HG03442 (cell line): ENCODE measurements around the gene PODXL2.

Experiments
- ATAC-seq: cut with Tn5 transposase; IDR thresholded peaks from one replicate; pipeline ENCODE4 v1.9.1; 2021; ENCODE audit warnings: mild to moderate bottlenecking, moderate library complexity; ENCODE audit not compliant: unreplicated experiment

Gene PODXL2

GRCh38 chr3:127628426-127628787, 578 bp upstream of the PODXL2 start:
- ATAC-seq: no peak

- no peak for ATAC-seq
Observed at GRCh38 chr3:127629467-127630403, 750 bp downstream of the PODXL2 start.

- ATAC-seq: no peak
Observed at GRCh38 chr3:127630811-127631714, 2.1 kb downstream of the PODXL2 start.

- no peak for ATAC-seq
Observed at GRCh38 chr3:127632035-127632820, 3.2 kb downstream of the PODXL2 start.

- no peak for ATAC-seq
Observed at GRCh38 chr3:127634653-127635052, 5.7 kb downstream of the PODXL2 start.

GRCh38 chr3:127637546-127637945, 8.6 kb downstream of the PODXL2 start:
- no peak for ATAC-seq

GRCh38 chr3:127637971-127638370, 9.0 kb downstream of the PODXL2 start:
- no peak for ATAC-seq

GRCh38 chr3:127639173-127640041, 10.4 kb downstream of the PODXL2 start:
- no peak for ATAC-seq

GRCh38 chr3:127640042-127640355, 11.0 kb downstream of the PODXL2 start:
- ATAC-seq: no peak

- no peak for ATAC-seq
Observed at GRCh38 chr3:127644641-127645370, 15.8 kb downstream of the PODXL2 start.

GRCh38 chr3:127645371-127646015, 16.5 kb downstream of the PODXL2 start:
- no peak for ATAC-seq

- no peak for ATAC-seq
Observed at GRCh38 chr3:127646501-127647046, 17.6 kb downstream of the PODXL2 start.

- no peak for ATAC-seq
Observed at GRCh38 chr3:127647166-127647844, 18.3 kb downstream of the PODXL2 start.

GRCh38 chr3:127647845-127648204, 18.8 kb downstream of the PODXL2 start:
- ATAC-seq: no peak

- ATAC-seq: no peak
Observed at GRCh38 chr3:127650236-127650635, 21.3 kb downstream of the PODXL2 start.

- ATAC-seq: no peak
Observed at GRCh38 chr3:127651516-127652172, 22.7 kb downstream of the PODXL2 start.

- ATAC-seq: peak; percentile 39
Observed at GRCh38 chr3:127652246-127652995, 23.4 kb downstream of the PODXL2 start.
